ENCODE results near the gene CDCP2.

- peak; percentile 73 for TF ChIP-seq CTCF (conservative IDR thresholded peaks at IDR 0.05)
- no peak for TF ChIP-seq EZH2 (IDR thresholded peaks at IDR 0.05; ENCODE audit: low read depth)
Measured at GRCh38 chr1:54121482-54122134, 31.2 kb downstream of the CDCP2 start.

All from PC-9 (cell line).